DOHH2 (cell line): ENCODE measurements around the gene PTPN21.

Source experiments
- H3F3A ChIP-seq: fragments of 200-600 bp; sonication (generic), shearing (Covaris generic); 2 replicates; pipeline ENCODE4 v1.6.0; 2016; ENCODE audit warnings: antibody characterized with exemption, mild to moderate bottlenecking; ENCODE audit not compliant: control insufficient read depth, insufficient read depth
- H3K27ac ChIP-seq: fragments of 200-600 bp; sonication (generic); 2 replicates; pipeline ENCODE4 v1.5.1; 2014; ENCODE audit warnings: low read depth, mild to moderate bottlenecking, low read length, moderate library complexity
- H3K27me3 ChIP-seq: fragments of 200-600 bp; sonication (generic); 2 replicates; pipeline ENCODE4 v1.6.1; 2014; ENCODE audit warnings: mild to moderate bottlenecking, low read length, mixed read lengths; ENCODE audit not compliant: control insufficient read depth
- H3K36me3 ChIP-seq: fragments of 200-600 bp; sonication (generic); 2 replicates; pipeline ENCODE4 v1.6.1; 2014; ENCODE audit warnings: mild to moderate bottlenecking, low read length, moderate library complexity, mixed read lengths; ENCODE audit not compliant: control insufficient read depth
- H3K4me1 ChIP-seq: fragments of 200-600 bp; sonication (generic); 2 replicates; pipeline ENCODE4 v1.6.1; 2014; ENCODE audit warnings: mild to moderate bottlenecking, low read length, mixed read lengths; ENCODE audit not compliant: control insufficient read depth
- H3K4me2 ChIP-seq: fragments of 200-600 bp; sonication (generic); 2 replicates; pipeline ENCODE4 v1.6.0; 2014; ENCODE audit warnings: mild to moderate bottlenecking, low read length, moderate library complexity
- H3K4me3 ChIP-seq: fragments of 200-600 bp; sonication (generic); 2 replicates; pipeline ENCODE4 v1.5.1; 2014; ENCODE audit warnings: mild to moderate bottlenecking, low read length, mixed read lengths
- H3K79me2 ChIP-seq: fragments of 200-600 bp; sonication (generic); 2 replicates; pipeline ENCODE4 v1.6.1; 2014; ENCODE audit warnings: mild to moderate bottlenecking, low read length, mixed read lengths; ENCODE audit not compliant: control insufficient read depth
- H3K9me2 ChIP-seq: fragments of 200-600 bp; sonication (generic); replicated peaks from 2 replicates; pipeline ENCODE4 v1.6.1; 2014; ENCODE audit warnings: mild to moderate bottlenecking, low read length, mixed read lengths; ENCODE audit not compliant: control insufficient read depth
- H3K9me3 ChIP-seq: fragments of 200-600 bp; sonication (generic); 2 replicates; pipeline ENCODE4 v1.6.1; 2014; ENCODE audit warnings: antibody characterized with exemption, low read length, mixed read lengths; ENCODE audit not compliant: control insufficient read depth, insufficient read depth
- H4K20me1 ChIP-seq: fragments of 200-600 bp; sonication (generic); 2 replicates; pipeline ENCODE4 v1.6.0; 2014; ENCODE audit warnings: low read depth, mild to moderate bottlenecking, antibody characterized with exemption, low read length, moderate library complexity; ENCODE audit not compliant: control insufficient read depth, insufficient read depth
- EZH2phosphoT487 ChIP-seq: fragments of 200-600 bp; sonication (generic); IDR thresholded peaks from 2 replicates; pipeline ENCODE4 v1.6.1; 2017; ENCODE audit warnings: borderline replicate concordance, mild to moderate bottlenecking, antibody characterized with exemption, low read length, moderate library complexity, mixed read lengths
- TF ChIP-seq, protein P1 (sequence below): fragments of 200-600 bp; sonication (generic); IDR thresholded peaks from one replicate; pipeline ENCODE4 v1.5.1; 2014; ENCODE audit warnings: antibody characterized with exemption, mild to moderate bottlenecking, low read depth, low read length; ENCODE audit not compliant: poor library complexity, severe bottlenecking

PTPN21 gene

DNA sequence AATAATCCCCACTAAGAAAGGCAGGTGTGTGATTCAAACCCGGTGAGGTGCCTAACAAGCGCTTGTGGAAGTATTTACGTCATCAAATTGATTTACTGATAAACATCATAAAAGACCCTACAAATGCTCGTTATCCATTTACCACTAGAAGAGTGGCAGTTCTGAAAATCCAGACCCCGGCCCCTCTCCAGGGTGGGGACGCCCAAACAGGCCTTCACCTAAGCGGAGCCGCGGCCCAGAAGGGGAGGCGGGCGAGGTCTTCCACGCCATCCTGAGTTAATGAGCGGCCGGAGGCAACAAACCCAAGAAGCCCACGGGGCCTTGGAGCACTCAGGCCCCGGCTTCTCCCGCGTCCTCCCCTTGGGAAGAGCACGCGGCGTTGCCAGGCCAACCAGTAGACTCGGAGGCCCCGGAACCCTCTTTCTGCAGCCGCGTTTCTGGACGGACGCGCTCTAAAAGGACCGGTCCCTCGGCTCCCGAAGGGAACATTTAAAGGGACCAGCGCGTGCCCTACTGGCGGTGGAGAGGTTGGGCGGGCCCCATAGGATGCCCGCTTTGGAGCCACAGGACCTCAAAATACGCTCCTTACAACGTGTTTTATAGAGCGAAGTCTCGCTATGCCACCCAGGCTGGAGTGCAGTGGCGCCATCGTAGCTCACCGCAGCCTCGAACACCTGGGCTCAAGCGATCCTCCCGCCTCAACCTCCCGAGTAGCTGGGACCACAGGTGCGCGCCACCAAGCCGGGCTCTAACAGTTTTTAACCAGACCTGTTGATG is 3.5 kb downstream of the PTPN21 start:
- no peak for TF ChIP-seq EZH2phosphoT487
- TF ChIP-seq, protein P1, sequence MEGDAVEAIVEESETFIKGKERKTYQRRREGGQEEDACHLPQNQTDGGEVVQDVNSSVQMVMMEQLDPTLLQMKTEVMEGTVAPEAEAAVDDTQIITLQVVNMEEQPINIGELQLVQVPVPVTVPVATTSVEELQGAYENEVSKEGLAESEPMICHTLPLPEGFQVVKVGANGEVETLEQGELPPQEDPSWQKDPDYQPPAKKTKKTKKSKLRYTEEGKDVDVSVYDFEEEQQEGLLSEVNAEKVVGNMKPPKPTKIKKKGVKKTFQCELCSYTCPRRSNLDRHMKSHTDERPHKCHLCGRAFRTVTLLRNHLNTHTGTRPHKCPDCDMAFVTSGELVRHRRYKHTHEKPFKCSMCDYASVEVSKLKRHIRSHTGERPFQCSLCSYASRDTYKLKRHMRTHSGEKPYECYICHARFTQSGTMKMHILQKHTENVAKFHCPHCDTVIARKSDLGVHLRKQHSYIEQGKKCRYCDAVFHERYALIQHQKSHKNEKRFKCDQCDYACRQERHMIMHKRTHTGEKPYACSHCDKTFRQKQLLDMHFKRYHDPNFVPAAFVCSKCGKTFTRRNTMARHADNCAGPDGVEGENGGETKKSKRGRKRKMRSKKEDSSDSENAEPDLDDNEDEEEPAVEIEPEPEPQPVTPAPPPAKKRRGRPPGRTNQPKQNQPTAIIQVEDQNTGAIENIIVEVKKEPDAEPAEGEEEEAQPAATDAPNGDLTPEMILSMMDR: no peak
- H3F3A ChIP-seq: no peaks in the 10 kb centered on the region
- H3K79me2 ChIP-seq: no peaks in the 10 kb centered on the region
- no peak overlapping the region for H3K4me3 ChIP-seq
- peaks cover 34% of the 10 kb centered on the region for H3K27me3 ChIP-seq
- H4K20me1 ChIP-seq: no peaks in the 10 kb centered on the region
- H3K36me3 ChIP-seq: no peaks in the 10 kb centered on the region
- H3K4me2 ChIP-seq: no peak overlapping the region
- no peaks in the 10 kb centered on the region for H3K9me3 ChIP-seq
- H3K27ac ChIP-seq: no peak overlapping the region
- H3K4me1 ChIP-seq: peaks cover 11% of the 10 kb centered on the region
- no peaks in the 10 kb centered on the region for H3K9me2 ChIP-seq

DNA sequence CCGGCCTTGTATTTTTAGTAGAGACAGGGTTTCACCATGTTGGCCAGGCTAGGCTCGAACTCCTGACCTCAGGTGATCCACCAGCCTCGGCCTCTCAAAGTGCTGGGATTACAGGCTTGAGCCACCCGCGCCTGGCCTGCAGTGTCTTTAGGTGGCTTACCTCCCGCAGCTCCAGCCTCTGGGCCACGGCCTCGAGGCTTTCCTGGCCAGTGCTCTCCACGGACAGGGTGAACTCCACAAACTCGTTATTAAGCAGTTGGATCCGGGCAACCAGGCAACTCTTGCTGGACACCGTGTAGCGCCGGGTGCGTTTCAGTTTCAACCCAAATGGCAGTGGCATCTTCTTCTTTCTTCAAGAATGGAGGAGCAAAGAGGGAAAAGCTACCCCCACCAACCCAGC is 4.7 kb downstream of the PTPN21 start:
- no peak for TF ChIP-seq EZH2phosphoT487
- TF ChIP-seq, protein P1: no peak
- no peak overlapping the region for H3K27ac ChIP-seq
- H3K4me2 ChIP-seq: no peak overlapping the region
- peaks cover 22% of the 10 kb centered on the region for H3K27me3 ChIP-seq
- H3K9me3 ChIP-seq: no peaks in the 10 kb centered on the region
- peaks cover 8% of the 10 kb centered on the region for H3K4me1 ChIP-seq
- H3K4me3 ChIP-seq: no peak overlapping the region
- H3K36me3 ChIP-seq: no peaks in the 10 kb centered on the region
- H3K9me2 ChIP-seq: no peaks in the 10 kb centered on the region
- H4K20me1 ChIP-seq: no peaks in the 10 kb centered on the region
- no peaks in the 10 kb centered on the region for H3K79me2 ChIP-seq
- no peaks in the 10 kb centered on the region for H3F3A ChIP-seq

DNA sequence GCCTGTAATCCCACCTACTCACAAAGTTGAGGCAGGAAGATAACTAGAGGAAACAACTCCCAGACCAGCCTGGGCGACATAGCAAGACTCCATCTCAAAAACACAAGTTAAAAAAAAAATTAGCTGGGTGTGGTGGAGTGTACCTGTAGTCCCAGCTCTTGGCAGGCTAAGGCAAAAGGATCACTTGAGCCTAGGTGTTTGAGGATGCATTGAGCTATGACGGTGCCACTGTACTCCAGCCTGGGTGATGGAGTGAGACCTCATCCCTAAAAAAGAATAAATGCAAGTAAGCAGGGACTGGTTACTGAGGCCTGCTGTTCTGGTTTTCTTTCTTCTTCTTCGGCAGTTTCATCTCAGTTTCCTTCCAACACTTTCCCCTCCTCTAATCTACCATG is 7.4 kb downstream of the PTPN21 start:
- Histone ChIP-seq H3K27ac (no peak overlapping the region), H3K4me2 (no peak overlapping the region), H3F3A (no peaks in the 10 kb centered on the region), H4K20me1 (no peaks in the 10 kb centered on the region), H3K9me3 (no peaks in the 10 kb centered on the region), H3K4me3 (no peak overlapping the region), H3K27me3 (peaks cover 4% of the 10 kb centered on the region; the same call in 1 of the 2 replicates), H3K9me2 (no peaks in the 10 kb centered on the region), H3K36me3 (no peaks in the 10 kb centered on the region), H3K79me2 (no peaks in the 10 kb centered on the region), H3K4me1 (no peaks in the 10 kb centered on the region)
- TF ChIP-seq EZH2phosphoT487: no peak
- TF ChIP-seq, protein P1: no peak
